ENCODE results near the gene MAN1A1.

MAN1A1 gene

GRCh38 chr6:119234941-119235340 is 114.6 kb downstream of the MAN1A1 start:
- CTCF ChIA-PET, result no interaction called here
- POLR2A ChIA-PET, result no interaction called here
- TF ChIP-seq ZNF384 (IDR thresholded peaks at IDR 0.05) (no peak), ELF4 (IDR thresholded peaks at IDR 0.05) (no peak), TARDBP (IDR thresholded peaks at IDR 0.05) (no peak), SP1 (IDR thresholded peaks at IDR 0.05) (no peak), ARNT (IDR thresholded peaks at IDR 0.05) (no peak), PKNOX1 (IDR thresholded peaks at IDR 0.05) (no peak), HDGF (IDR thresholded peaks at IDR 0.05; ENCODE audit: borderline replicate concordance) (no peak)
- DNase-seq (ENCODE audit: extremely low spot score), result no peak

- ChIA-PET POLR2A (no interaction called here), CTCF (no interaction called here)
- TF ChIP-seq TARDBP (IDR thresholded peaks at IDR 0.05) (no peak), ARNT (IDR thresholded peaks at IDR 0.05) (no peak), FOXA1 (IDR thresholded peaks at IDR 0.05) (no peak), SUZ12 (IDR thresholded peaks at IDR 0.05) (no peak), HDGF (IDR thresholded peaks at IDR 0.05; ENCODE audit: borderline replicate concordance) (no peak), LEF1 (IDR thresholded peaks at IDR 0.05; ENCODE audit: borderline replicate concordance) (no peak), FOXM1 (IDR thresholded peaks at IDR 0.05; ENCODE audit: borderline replicate concordance) (no peak), CTBP1 (IDR thresholded peaks at IDR 0.05; ENCODE audit: borderline replicate concordance) (no peak), SP1 (IDR thresholded peaks at IDR 0.05) (no peak), L3MBTL2 (conservative IDR thresholded peaks at IDR 0.05) (no peak), PKNOX1 (IDR thresholded peaks at IDR 0.05) (no peak), BHLHE40 (IDR thresholded peaks at IDR 0.05; ENCODE audit: borderline replicate concordance) (no peak), FOXK2 (IDR thresholded peaks at IDR 0.05) (no peak), NFRKB (IDR thresholded peaks at IDR 0.05) (no peak), ELF4 (IDR thresholded peaks at IDR 0.05) (no peak), ZNF384 (IDR thresholded peaks at IDR 0.05) (no peak)
- DNase-seq (ENCODE audit: extremely low spot score), result no peak
Measured at GRCh38 chr6:119234457-119234856, 115.1 kb downstream of the MAN1A1 start.

GRCh38 chr6:119233312-119233984 is 116.1 kb downstream of the MAN1A1 start:
- no peak for DNase-seq (ENCODE audit: extremely low spot score)
- POLR2A ChIA-PET, result no interaction called here
- CTCF ChIA-PET, result no interaction called here
- TF ChIP-seq LEF1 (IDR thresholded peaks at IDR 0.05; ENCODE audit: borderline replicate concordance) (no peak), L3MBTL2 (conservative IDR thresholded peaks at IDR 0.05) (no peak), ARNT (IDR thresholded peaks at IDR 0.05) (no peak), SP1 (IDR thresholded peaks at IDR 0.05) (no peak), PKNOX1 (IDR thresholded peaks at IDR 0.05) (no peak), FOXA1 (IDR thresholded peaks at IDR 0.05) (no peak), BHLHE40 (IDR thresholded peaks at IDR 0.05; ENCODE audit: borderline replicate concordance) (no peak), SUZ12 (IDR thresholded peaks at IDR 0.05) (no peak), HDGF (IDR thresholded peaks at IDR 0.05; ENCODE audit: borderline replicate concordance) (no peak), TARDBP (IDR thresholded peaks at IDR 0.05) (no peak), CTBP1 (IDR thresholded peaks at IDR 0.05; ENCODE audit: borderline replicate concordance) (no peak), ELF4 (IDR thresholded peaks at IDR 0.05) (no peak), NFRKB (IDR thresholded peaks at IDR 0.05) (no peak), FOXM1 (IDR thresholded peaks at IDR 0.05; ENCODE audit: borderline replicate concordance) (no peak)

- CTCF ChIA-PET, result no interaction called here
- POLR2A ChIA-PET, result no interaction called here
Measured at GRCh38 chr6:119231394-119231793, 118.2 kb downstream of the MAN1A1 start.

GRCh38 chr6:119230160-119230559 is 119.4 kb downstream of the MAN1A1 start:
- POLR2A ChIA-PET, result no interaction called here
- CTCF ChIA-PET, result no interaction called here

More at GRCh38 chr6:119231394-119231793, 118.2 kb downstream of the MAN1A1 start:
- TF ChIP-seq BHLHE40 (IDR thresholded peaks at IDR 0.05; ENCODE audit: borderline replicate concordance), result no peak
- TF ChIP-seq TARDBP (IDR thresholded peaks at IDR 0.05), result no peak
- TF ChIP-seq SP1 (IDR thresholded peaks at IDR 0.05), result no peak
- TF ChIP-seq FOXK2 (IDR thresholded peaks at IDR 0.05), result no peak
- TF ChIP-seq NFRKB (IDR thresholded peaks at IDR 0.05), result no peak
- no peak for TF ChIP-seq HDGF (IDR thresholded peaks at IDR 0.05; ENCODE audit: borderline replicate concordance)
- no peak for TF ChIP-seq ARNT (IDR thresholded peaks at IDR 0.05)
- TF ChIP-seq FOXM1 (IDR thresholded peaks at IDR 0.05; ENCODE audit: borderline replicate concordance), result no peak
- no peak for TF ChIP-seq CTBP1 (IDR thresholded peaks at IDR 0.05; ENCODE audit: borderline replicate concordance)
- TF ChIP-seq LEF1 (IDR thresholded peaks at IDR 0.05; ENCODE audit: borderline replicate concordance), result no peak
- TF ChIP-seq L3MBTL2 (conservative IDR thresholded peaks at IDR 0.05), result no peak
- no peak for DNase-seq (ENCODE audit: extremely low spot score)

More at GRCh38 chr6:119230160-119230559, 119.4 kb downstream of the MAN1A1 start:
- no peak for TF ChIP-seq FOXA1 (IDR thresholded peaks at IDR 0.05)
- TF ChIP-seq SP1 (IDR thresholded peaks at IDR 0.05), result no peak
- no peak for TF ChIP-seq ELF4 (IDR thresholded peaks at IDR 0.05)
- no peak for TF ChIP-seq FOXM1 (IDR thresholded peaks at IDR 0.05; ENCODE audit: borderline replicate concordance)
- no peak for TF ChIP-seq SUZ12 (IDR thresholded peaks at IDR 0.05)
- TF ChIP-seq ARNT (IDR thresholded peaks at IDR 0.05), result no peak
- no peak for TF ChIP-seq NFRKB (IDR thresholded peaks at IDR 0.05)
- no peak for TF ChIP-seq L3MBTL2 (conservative IDR thresholded peaks at IDR 0.05)
- no peak for TF ChIP-seq BHLHE40 (IDR thresholded peaks at IDR 0.05; ENCODE audit: borderline replicate concordance)
- no peak for TF ChIP-seq FOXK2 (IDR thresholded peaks at IDR 0.05)
- TF ChIP-seq CTBP1 (IDR thresholded peaks at IDR 0.05; ENCODE audit: borderline replicate concordance), result no peak
- no peak for TF ChIP-seq PKNOX1 (IDR thresholded peaks at IDR 0.05)
- no peak for TF ChIP-seq HDGF (IDR thresholded peaks at IDR 0.05; ENCODE audit: borderline replicate concordance)
- no peak for TF ChIP-seq TARDBP (IDR thresholded peaks at IDR 0.05)
- no peak for TF ChIP-seq ZNF384 (IDR thresholded peaks at IDR 0.05)
- TF ChIP-seq LEF1 (IDR thresholded peaks at IDR 0.05; ENCODE audit: borderline replicate concordance), result no peak
- DNase-seq (ENCODE audit: extremely low spot score), result no peak
